Activated CD8-positive, alpha-beta memory T cell treated with anti-CD3 and anti-CD28 coated beads for 48 hours (primary cell): ENCODE results near the gene CNKSR2.

Experiments
- DNase-seq, 3 experiments: peaks; one replicate each; pipeline ENCODE4 v3.0.0-alpha.2; 2020; ENCODE audit warnings: low read depth in 2 of 3, low spot score in 2 of 3

The CNKSR2 gene

DNA sequence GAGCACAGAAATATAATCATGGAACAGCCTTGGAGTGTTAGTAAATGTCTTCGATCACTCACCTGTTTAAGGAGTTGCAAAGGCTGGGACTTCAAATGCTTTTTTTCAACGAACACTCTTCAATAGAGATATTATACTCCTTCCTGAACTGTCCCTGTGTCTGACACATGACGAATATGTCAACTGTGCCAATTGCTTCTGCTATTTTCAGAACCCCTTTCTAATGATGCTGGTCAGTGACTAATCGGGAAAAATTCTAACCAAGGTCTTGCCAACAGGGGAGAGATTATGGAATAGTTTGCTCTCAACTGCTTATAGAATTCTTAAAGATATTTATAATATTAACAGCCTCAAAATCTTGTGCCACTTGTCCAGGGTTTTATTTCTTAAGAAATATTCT, 292.5 kb downstream of the CNKSR2 start:
- no peak for DNase-seq

DNA sequence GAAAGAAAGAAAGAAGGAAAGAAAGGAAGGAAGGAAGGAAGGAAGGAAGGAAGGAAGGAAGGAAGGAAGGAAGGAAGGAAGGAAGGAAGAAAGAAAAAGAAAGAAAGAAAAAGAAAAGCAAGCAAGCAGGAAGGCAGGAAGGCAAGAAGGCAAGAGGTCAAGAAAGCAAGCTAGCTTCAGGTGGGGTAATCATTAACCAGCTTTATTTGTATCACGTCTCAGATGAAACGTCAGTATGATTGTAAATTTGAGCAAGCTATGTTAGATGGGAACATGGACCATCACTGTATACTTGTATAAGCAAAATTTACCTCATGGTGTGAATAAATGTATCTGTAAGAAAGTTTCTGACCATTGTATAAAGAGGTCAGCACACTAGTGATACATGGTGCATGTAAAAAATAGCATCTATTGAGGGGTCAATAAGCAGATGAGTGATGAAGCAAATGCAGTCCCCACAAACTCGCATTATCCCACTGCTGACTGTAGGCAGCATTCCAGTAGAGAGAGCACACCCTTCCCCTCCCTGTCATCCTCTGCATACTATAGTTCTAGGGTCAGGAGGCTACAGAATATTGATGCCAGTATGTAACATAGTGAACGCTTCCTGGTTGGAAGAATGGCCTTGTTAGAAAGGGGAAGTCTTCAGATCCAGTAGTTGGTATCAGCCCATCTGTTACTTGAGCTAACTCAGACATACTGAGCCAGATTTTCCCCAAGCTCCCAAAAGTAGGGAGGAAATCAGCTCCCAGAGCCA, 300.4 kb downstream of the CNKSR2 start:
- DNase-seq: no peak

DNA sequence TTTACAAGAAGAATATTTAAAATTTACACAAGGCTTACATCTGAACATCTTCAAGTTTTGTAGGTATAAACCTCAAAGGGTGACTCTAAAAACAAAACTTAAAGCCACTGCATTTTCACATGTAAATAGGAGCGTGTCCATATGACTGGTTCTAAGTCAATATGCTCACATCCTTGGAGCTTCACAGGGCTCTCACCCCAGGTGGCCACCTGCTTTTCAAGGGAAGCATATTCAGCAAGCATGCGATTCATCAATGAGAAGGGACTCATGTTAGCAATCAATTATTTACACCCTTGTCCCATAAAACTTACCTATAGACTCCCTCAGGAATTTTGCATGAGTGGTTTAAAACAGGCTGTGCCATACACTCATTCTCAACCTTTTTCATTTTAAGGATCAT, 301.7 kb downstream of the CNKSR2 start:
- DNase-seq: no peak

- DNase-seq: no peak
These were observed 303.9 kb downstream of the CNKSR2 start for GRCh38 chrX:21678048-21678612.

DNA sequence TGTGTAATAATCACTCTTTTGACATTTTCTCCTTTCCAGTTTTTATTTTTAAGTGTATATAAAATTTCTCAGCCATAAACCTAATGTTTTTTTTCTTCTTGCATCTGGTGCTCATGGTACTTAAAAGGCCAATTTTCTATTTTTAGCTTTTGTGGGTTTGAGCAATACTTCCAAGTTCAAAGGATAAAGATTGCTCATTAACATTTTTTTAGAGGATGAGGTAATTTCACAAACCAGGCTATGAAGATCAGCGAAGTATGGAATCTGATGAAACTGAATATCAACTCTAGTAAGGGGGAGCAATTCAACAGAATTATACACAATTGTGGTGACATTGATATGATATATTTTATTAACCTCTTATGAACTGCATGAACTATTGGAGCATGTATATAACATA, 309.7 kb downstream of the CNKSR2 start:
- no peak for DNase-seq

GRCh38 chrX:21691512-21692018, 317.3 kb downstream of the CNKSR2 start:
- no peak for DNase-seq

GRCh38 chrX:21698272-21698671, 324.1 kb downstream of the CNKSR2 start:
- DNase-seq: no peak

DNA sequence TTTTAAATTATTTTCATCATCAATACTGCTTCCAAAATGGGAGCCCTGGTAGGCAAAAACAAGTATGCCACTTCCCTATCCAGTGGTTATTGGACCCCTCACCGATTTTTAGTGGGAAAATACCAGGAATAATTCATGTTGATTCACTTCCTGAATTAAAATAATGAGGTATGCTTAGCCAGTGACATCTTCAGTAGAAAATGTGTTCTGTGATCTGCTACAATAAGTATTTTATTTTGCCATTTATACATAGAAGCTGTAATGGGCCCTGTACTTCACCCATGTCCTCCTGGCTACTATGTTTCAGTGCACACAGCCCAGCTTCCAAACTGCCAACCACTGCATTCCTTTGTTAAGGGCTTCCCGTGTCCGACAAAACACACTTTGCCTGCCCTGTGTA, 324.9 kb downstream of the CNKSR2 start:
- DNase-seq: no peak

DNA sequence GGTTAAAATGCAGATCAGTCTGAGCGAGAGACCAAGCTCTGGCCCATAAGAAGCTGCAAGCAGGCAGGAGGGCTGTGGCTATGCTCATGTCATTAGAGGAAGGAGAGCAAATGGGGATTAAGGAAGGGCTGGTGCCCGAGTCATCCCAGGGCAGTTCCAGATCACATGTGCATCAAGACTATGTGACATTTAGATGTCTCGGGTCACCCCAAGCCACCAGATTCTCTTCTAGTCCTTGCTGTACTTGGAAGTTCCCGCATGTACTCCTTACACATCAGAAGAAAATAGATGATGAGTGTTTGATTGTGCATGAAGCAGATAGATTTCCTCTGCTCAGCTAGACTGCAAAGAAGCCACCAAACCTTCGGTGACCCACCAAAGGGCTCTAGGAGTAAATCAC, 326.1 kb downstream of the CNKSR2 start:
- no peak for DNase-seq

DNA sequence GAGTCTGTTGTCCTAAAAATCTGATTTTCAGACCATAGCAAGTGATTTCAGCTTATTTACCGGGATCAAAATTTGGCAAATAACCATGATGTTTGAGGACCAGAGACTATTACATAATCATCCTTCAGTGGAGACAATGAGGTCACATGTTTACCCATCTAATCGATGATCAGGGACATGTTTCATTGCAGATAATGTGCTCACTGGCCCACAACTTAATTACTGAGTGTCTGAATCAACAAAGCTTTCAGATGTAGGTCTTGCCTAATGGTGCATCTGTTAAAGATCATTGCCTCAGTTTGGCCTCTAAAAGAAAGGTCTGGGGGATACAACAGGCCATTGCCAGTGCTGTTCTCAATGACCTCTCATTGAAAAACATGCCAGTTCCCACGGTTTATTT, 326.7 kb downstream of the CNKSR2 start:
- DNase-seq: no peak

DNA sequence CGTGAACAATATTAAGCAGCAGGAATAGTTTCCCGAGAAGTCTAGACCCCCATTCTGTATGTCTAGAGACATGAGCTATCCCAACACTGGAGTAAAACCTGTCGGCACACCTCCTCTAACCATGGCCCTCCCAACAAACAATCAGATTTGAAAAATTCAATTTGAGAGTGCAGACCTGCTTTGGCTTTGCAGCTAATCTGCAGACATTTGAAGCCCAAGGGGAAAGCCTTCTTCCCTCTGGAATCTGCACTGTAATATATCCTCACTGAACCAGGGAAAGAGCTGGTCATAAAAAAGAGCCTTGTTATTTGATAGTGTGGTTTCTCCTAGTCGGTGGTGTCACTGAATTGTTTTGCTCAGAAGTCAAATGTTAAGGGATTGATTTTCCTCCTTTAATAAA, 328.5 kb downstream of the CNKSR2 start:
- DNase-seq: no peak
